DND-41 (cell line): ENCODE results near the gene OSBP2.

Source experiments
- ATAC-seq: fragments of 200-7000 bp; cut with Tn5 transposase; 3 replicates; pipeline ENCODE4 v1.9.1; 2021; ENCODE audit warnings: low read depth; ENCODE audit not compliant: insufficient read depth
- DNase-seq: peaks from one replicate; pipeline ENCODE4 v3.0.0-alpha.2; 2020
- H2AFZ ChIP-seq: 2 replicates; pipeline ENCODE4 v1.6.0; 2012; ENCODE audit warnings: low read depth, low read length
- H3K27ac ChIP-seq: 2 replicates; pipeline ENCODE4 v1.5.1; 2012; ENCODE audit warnings: low read length, inconsistent platforms
- H3K27me3 ChIP-seq: fragments of 200-600 bp; sonication (generic); 2 replicates; pipeline ENCODE4 v1.6.0; 2012; ENCODE audit warnings: low read length, mild to moderate bottlenecking, inconsistent platforms; ENCODE audit not compliant: insufficient read depth, poor library complexity
- H3K36me3 ChIP-seq: 2 replicates; pipeline ENCODE4 v1.5.1; 2012; ENCODE audit warnings: low read length, inconsistent platforms; ENCODE audit not compliant: insufficient read depth
- H3K4me1 ChIP-seq: 2 replicates; pipeline ENCODE4 v1.5.1; 2012; ENCODE audit warnings: mild to moderate bottlenecking, low read length; ENCODE audit not compliant: insufficient read depth
- H3K4me2 ChIP-seq: 2 replicates; pipeline ENCODE4 v1.6.0; 2012; ENCODE audit warnings: mild to moderate bottlenecking, moderate library complexity, low read length, inconsistent platforms; ENCODE audit not compliant: insufficient read depth
- H3K4me3 ChIP-seq, 2 experiments: fragments of 200-600 bp in 1 of 2; shearing (Covaris generic) in 1 of 2; 2 replicates each; pipeline ENCODE4 v1.5.1; 2012 to 2016; ENCODE audit warnings: inconsistent platforms in 2 of 2, low read length in 2 of 2, mild to moderate bottlenecking in 2 of 2, low read depth in 1 of 2, moderate library complexity in 1 of 2
- H3K79me2 ChIP-seq: 2 replicates; pipeline ENCODE4 v1.6.0; 2012; ENCODE audit warnings: low read length, inconsistent platforms; ENCODE audit not compliant: insufficient read depth
- H3K9ac ChIP-seq: 2 replicates; pipeline ENCODE4 v1.6.0; 2012; ENCODE audit warnings: low read depth, mild to moderate bottlenecking, inconsistent platforms, low read length, moderate library complexity
- H3K9me3 ChIP-seq: 2 replicates; pipeline ENCODE4 v1.5.1; 2012; ENCODE audit warnings: low read length, moderate library complexity, mild to moderate bottlenecking, inconsistent platforms; ENCODE audit not compliant: insufficient read depth, severe bottlenecking
- H4K20me1 ChIP-seq: 2 replicates; pipeline ENCODE4 v1.6.0; 2012; ENCODE audit warnings: low read length; ENCODE audit not compliant: insufficient read depth
- EZH2 ChIP-seq: IDR thresholded peaks from 3 replicates; pipeline ENCODE4 v1.6.1; 2012; ENCODE audit warnings: borderline replicate concordance, low read depth, mild to moderate bottlenecking, moderate library complexity, low read length, inconsistent platforms; ENCODE audit not compliant: severe bottlenecking
- TF ChIP-seq, protein P1 (sequence below): IDR thresholded peaks from 2 replicates; pipeline ENCODE4 v1.5.1; 2012; ENCODE audit warnings: borderline replicate concordance, low read length, moderate library complexity, mild to moderate bottlenecking; ENCODE audit not compliant: poor library complexity, severe bottlenecking; ENCODE audit errors: extremely low read depth

OSBP2 gene

DNA sequence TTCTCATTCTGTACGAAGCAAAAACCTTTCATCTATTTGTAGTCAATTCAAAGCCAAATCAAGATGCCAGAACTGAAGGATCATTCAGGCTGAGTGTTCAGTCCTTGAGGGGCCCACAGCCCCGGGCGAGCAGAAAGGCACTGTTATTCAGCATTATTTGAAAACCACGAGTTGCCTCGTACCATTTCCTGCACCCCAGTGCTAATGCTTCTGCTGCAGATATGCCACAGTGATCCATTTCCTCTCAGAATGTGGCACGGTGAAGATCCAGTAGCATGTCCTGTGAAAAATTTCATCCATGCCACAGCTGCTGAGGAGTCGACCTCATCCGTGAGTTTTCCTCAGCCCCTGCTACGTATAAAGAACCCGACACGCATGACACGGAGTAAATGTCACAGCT lies 85.4 kb downstream of the OSBP2 start:
- no peak overlapping the region for H3K4me2 ChIP-seq
- H3K9me3 ChIP-seq = no peaks in the 10 kb centered on the region
- TF ChIP-seq EZH2 = no peak
- TF ChIP-seq, protein P1, sequence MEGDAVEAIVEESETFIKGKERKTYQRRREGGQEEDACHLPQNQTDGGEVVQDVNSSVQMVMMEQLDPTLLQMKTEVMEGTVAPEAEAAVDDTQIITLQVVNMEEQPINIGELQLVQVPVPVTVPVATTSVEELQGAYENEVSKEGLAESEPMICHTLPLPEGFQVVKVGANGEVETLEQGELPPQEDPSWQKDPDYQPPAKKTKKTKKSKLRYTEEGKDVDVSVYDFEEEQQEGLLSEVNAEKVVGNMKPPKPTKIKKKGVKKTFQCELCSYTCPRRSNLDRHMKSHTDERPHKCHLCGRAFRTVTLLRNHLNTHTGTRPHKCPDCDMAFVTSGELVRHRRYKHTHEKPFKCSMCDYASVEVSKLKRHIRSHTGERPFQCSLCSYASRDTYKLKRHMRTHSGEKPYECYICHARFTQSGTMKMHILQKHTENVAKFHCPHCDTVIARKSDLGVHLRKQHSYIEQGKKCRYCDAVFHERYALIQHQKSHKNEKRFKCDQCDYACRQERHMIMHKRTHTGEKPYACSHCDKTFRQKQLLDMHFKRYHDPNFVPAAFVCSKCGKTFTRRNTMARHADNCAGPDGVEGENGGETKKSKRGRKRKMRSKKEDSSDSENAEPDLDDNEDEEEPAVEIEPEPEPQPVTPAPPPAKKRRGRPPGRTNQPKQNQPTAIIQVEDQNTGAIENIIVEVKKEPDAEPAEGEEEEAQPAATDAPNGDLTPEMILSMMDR = no peak
- H3K4me3 ChIP-seq = no peak overlapping the region
- H3K9ac ChIP-seq = no peak overlapping the region
- no peaks in the 10 kb centered on the region for H3K79me2 ChIP-seq
- no peaks in the 10 kb centered on the region for H4K20me1 ChIP-seq
- H3K27me3 ChIP-seq = no peaks in the 10 kb centered on the region
- no peaks in the 10 kb centered on the region for H3K36me3 ChIP-seq
- peak; percentile 45; the same call in 1 of the 3 replicates for ATAC-seq
- H3K27ac ChIP-seq = no peak overlapping the region
- DNase-seq = no peak
- H2AFZ ChIP-seq = no peak overlapping the region
- H3K4me1 ChIP-seq = no peaks in the 10 kb centered on the region

DNA sequence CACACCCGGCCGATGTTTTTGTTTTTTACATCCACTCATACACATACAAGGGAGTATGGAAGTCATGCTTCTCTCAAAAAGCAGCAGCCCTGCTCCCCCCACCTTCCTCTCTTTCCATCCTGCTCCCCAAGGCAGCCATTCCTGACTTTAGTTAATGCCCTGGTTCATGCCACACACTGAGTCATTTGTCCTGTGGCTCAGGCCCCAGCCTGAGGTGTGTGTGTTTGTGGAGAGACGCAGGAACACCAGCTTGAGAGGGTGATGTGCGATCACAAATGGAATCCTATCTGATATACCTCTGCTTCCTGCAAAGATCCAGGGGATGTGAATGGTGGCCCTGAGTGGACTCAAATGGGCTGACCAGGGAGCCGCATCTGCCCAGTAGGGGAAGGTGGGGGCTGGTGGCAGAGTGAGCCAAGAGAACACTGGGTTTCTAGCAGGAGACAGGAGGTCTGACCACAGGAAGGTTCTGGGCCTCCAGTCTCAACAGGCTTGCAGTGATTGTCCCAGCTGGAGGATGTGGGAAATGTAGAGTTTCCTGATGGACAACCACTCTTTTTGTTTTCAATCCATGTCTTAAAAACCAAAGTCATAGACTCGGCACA lies 86.7 kb downstream of the OSBP2 start:
- H3K4me2 ChIP-seq = no peak overlapping the region

DNA sequence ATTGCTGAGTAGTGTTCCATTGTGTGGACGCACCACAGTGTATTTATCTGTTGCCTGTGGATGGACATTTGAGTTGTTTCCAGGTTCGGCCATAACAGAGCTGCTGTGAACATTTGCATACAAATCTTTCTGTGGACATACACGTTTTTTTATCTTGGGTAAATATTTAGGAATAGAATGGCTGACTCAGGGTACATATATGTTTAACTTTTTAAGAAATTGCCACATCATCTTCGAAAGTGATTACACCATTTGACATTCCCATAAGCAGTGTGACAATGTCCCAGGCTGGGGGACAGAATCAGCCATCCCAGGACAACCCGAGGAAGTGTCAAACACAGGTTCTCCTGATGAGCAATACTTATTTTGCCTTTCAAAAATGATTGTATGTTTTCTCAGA lies 87.9 kb downstream of the OSBP2 start:
- H3K9me3 ChIP-seq = no peaks in the 10 kb centered on the region
- no peak overlapping the region for H3K4me3 ChIP-seq
- DNase-seq (no peak), ATAC-seq (no peak)
- no peak overlapping the region for H3K27ac ChIP-seq
- TF ChIP-seq, protein P1 = no peak
- TF ChIP-seq EZH2 = no peak
- H3K4me1 ChIP-seq = no peaks in the 10 kb centered on the region
- no peak overlapping the region for H3K9ac ChIP-seq
- no peak overlapping the region for H2AFZ ChIP-seq
- H3K4me2 ChIP-seq = no peak overlapping the region
- no peaks in the 10 kb centered on the region for H3K36me3 ChIP-seq
- H4K20me1 ChIP-seq = no peaks in the 10 kb centered on the region
- no peaks in the 10 kb centered on the region for H3K79me2 ChIP-seq
- no peaks in the 10 kb centered on the region for H3K27me3 ChIP-seq

More for the DNA sequence above, 86.7 kb downstream of the OSBP2 start:
- Histone ChIP-seq H2AFZ (no peak overlapping the region), H3K27ac (no peak overlapping the region), H3K9me3 (no peaks in the 10 kb centered on the region), H4K20me1 (no peaks in the 10 kb centered on the region), H3K27me3 (no peaks in the 10 kb centered on the region), H3K79me2 (no peaks in the 10 kb centered on the region), H3K9ac (no peak overlapping the region), H3K4me3 (no peak overlapping the region), H3K36me3 (no peaks in the 10 kb centered on the region), H3K4me1 (no peaks in the 10 kb centered on the region)
- DNase-seq (no peak), ATAC-seq (no peak)
- TF ChIP-seq, protein P1 = no peak
- TF ChIP-seq EZH2 = no peak
